B cell (primary cell): Measurements from ENCODE around the gene COG3. TPM values are rescaled to one million over a fixed set of nuclear protein-coding genes. Genes with fewer than 3 reads are reported as not detected.

Source experiments
- ATAC-seq: fragments of 200-7000 bp; cut with Tn5 transposase; one replicate; pipeline ENCODE4 v1.10.0; 2021; ENCODE audit warnings: low read depth, mild to moderate bottlenecking, moderate number of reproducible peaks, moderate library complexity
- CTCF ChIA-PET: fragments of 350-600 bp; sonication (Branson Sonifier 250); formaldehyde crosslinking; loops from one replicate; lab custom pipeline; 2021; ENCODE audit warnings: antibody characterized with exemption, inconsistent platforms; lab: Charles Lee
- POLR2A ChIA-PET: fragments of 350-600 bp; sonication (Branson Sonifier 250); formaldehyde crosslinking; loops from one replicate; lab custom pipeline; 2021; ENCODE audit warnings: antibody characterized with exemption; lab: Charles Lee
- DNase-seq: peaks from one replicate; pipeline ENCODE4 v3.0.0; 2013
- H2AFZ ChIP-seq: 2 replicates; pipeline ENCODE4 v1.6.1; 2012; ENCODE audit warnings: mild to moderate bottlenecking, low read depth, low read length; ENCODE audit not compliant: insufficient read depth, poor library complexity, severe bottlenecking
- H3K27ac ChIP-seq, 2 donors: 1 replicate in 1 of 2; 2 replicates in 1 of 2; pipeline ENCODE4 v1.5.1; 2012 to 2013; ENCODE audit warnings: low read length in 2 of 2, mild to moderate bottlenecking in 2 of 2, moderate library complexity in 1 of 2
- H3K27me3 ChIP-seq, 4 experiments: fragments of 200-600 bp in 1 of 4; sonication (generic) in 1 of 4; replicated peaks in 1 of 4; 1 replicate in 2 of 4; 2 replicates in 2 of 4; pipeline versions ENCODE4 v1.6.1 to v1.7.0; 2013 to 2016; ENCODE audit warnings: low read length in 3 of 4, mild to moderate bottlenecking in 2 of 4, mixed read lengths in 1 of 4, moderate library complexity in 1 of 4; ENCODE audit not compliant: insufficient read depth in 4 of 4, control insufficient read depth in 3 of 4; ENCODE audit errors: control extremely low read depth in 1 of 4
- H3K36me3 ChIP-seq, 2 experiments: replicated peaks in 1 of 2; 1 replicate in 1 of 2; 2 replicates in 1 of 2; pipeline versions ENCODE4 v1.6.1 to v1.7.1; 2013; ENCODE audit warnings: low read length in 1 of 2; ENCODE audit not compliant: insufficient read depth in 2 of 2, control insufficient read depth in 1 of 2; ENCODE audit errors: control extremely low read depth in 1 of 2, extremely low read depth in 1 of 2
- H3K4me1 ChIP-seq, 2 donors: fragments of 200-600 bp in 1 of 2; sonication (generic) in 1 of 2; 1 replicate in 1 of 2; 2 replicates in 1 of 2; pipeline versions ENCODE4 v1.5.1 to v1.6.1; 2013 to 2017; ENCODE audit warnings: low read length in 2 of 2; ENCODE audit not compliant: control insufficient read depth in 2 of 2, insufficient read depth in 2 of 2
- H3K4me2 ChIP-seq: replicated peaks from 2 replicates; pipeline ENCODE3; 2012; ENCODE audit warnings: mild to moderate bottlenecking, low read depth, low read length; ENCODE audit not compliant: poor library complexity, severe bottlenecking
- H3K4me3 ChIP-seq, 5 experiments: fragments of 200-600 bp in 1 of 5; sonication (generic) in 1 of 5; 1 replicate in 3 of 5; 2 replicates in 2 of 5; pipeline versions ENCODE4 v1.5.1 to v1.7.0; 2011 to 2016; ENCODE audit warnings: low read length in 4 of 5, mild to moderate bottlenecking in 4 of 5, low read depth in 2 of 5, control low read depth in 1 of 5, moderate library complexity in 1 of 5; ENCODE audit not compliant: insufficient read depth in 1 of 5; ENCODE audit errors: control extremely low read depth in 1 of 5, extremely low read depth in 1 of 5
- H3K79me2 ChIP-seq: fragments of 200-600 bp; sonication (generic); one replicate; pipeline ENCODE4 v1.6.0; 2016; ENCODE audit warnings: low read length; ENCODE audit not compliant: control insufficient read depth, insufficient read depth
- H3K9ac ChIP-seq: fragments of 200-600 bp; sonication (generic); 2 replicates; pipeline ENCODE4 v1.6.1; 2017; ENCODE audit warnings: mild to moderate bottlenecking, low read length, moderate library complexity
- H3K9me3 ChIP-seq, 3 donors: one replicate each; pipeline versions ENCODE4 v1.6.1 to v1.7.1; 2013; ENCODE audit warnings: low read length in 2 of 3; ENCODE audit not compliant: control insufficient read depth in 2 of 3, insufficient read depth in 1 of 3; ENCODE audit errors: control extremely low read depth in 1 of 3
- H4K20me1 ChIP-seq: 2 replicates; pipeline ENCODE4 v1.6.0; 2012; ENCODE audit warnings: mild to moderate bottlenecking, low read length; ENCODE audit not compliant: insufficient read depth, control insufficient read depth, poor library complexity, severe bottlenecking
- H3K27ac Mint-ChIP-seq: one replicate; pipeline ENCODE4 v1.8.0; 2021; ENCODE audit warnings: mixed read lengths
- H3K27me3 Mint-ChIP-seq: one replicate; pipeline ENCODE4 v1.8.0; 2021; ENCODE audit warnings: mixed read lengths
- H3K4me1 Mint-ChIP-seq: one replicate; pipeline ENCODE4 v1.8.0; 2021; ENCODE audit warnings: mixed read lengths
- H3K4me3 Mint-ChIP-seq: one replicate; pipeline ENCODE4 v1.8.0; 2021; ENCODE audit warnings: mixed read lengths
- H3K9me3 Mint-ChIP-seq: one replicate; pipeline ENCODE4 v1.8.0; 2022; ENCODE audit warnings: mixed read lengths; ENCODE audit not compliant: insufficient read depth
- CTCF ChIP-seq: fragments of 200-600 bp; IDR thresholded peaks from one replicate; pipeline ENCODE4 v1.8.0; 2022; ENCODE audit warnings: antibody characterized with exemption, mild to moderate bottlenecking
- EZH2 ChIP-seq: IDR thresholded peaks from 2 replicates; pipeline ENCODE4 v1.6.1; 2012; ENCODE audit warnings: borderline replicate concordance, low read depth, mild to moderate bottlenecking, moderate library complexity, low read length; ENCODE audit not compliant: insufficient read depth, poor library complexity, severe bottlenecking
- WGBS: methylation state at CpG from one replicate; pipeline ENCODE4 v1.1.5; 2013; ENCODE audit warnings: missing lambda C conversion rate; ENCODE audit not compliant: insufficient coverage; 5-methylcytosine and 5-hydroxymethylcytosine counted together
- intact Hi-C: fragments of 100-400 bp; cut with micrococcal nuclease; formaldehyde crosslinking; loops from one replicate; pipeline ENCODE4 v1.10.0; 2022
- polyA plus RNA-seq: library from polyadenylated mRNA; depleted of rRNA; stranded (reverse); fragments of >200 nt; gene quantifications from 2 replicates; pipeline ENCODE4 v1.2.3, GENCODE V29; 2012
- total RNA-seq, 2 donors: library from RNA; stranded (reverse); fragments of 120-200 nt in 1 of 2; gene quantifications; 1 replicate in 1 of 2; 2 replicates in 1 of 2; pipeline versions ENCODE4 v1.2.3 to v1.2.4, GENCODE V29; 2013 to 2022

Gene COG3
- total and polyA plus RNA-seq, 2 donors (not counting 1 experiment from before 2014, with no cell fraction given): 29.5 to 37.3 TPM

- ChIA-PET CTCF (no interaction called here), POLR2A (interaction anchor here (1.2 kb wide), 1 partner anchor 11 kb away, joined by 3 read pairs; no protein-coding TSS in a partner anchor)
- Histone ChIP-seq H3K9me3 (peaks cover 0 to 5% (median 0%) of the 10 kb centered on the region in 3 donors), H3K27ac (no peak overlapping the region), H3K36me3 (no peaks in the 10 kb centered on the region), H4K20me1 (no peaks in the 10 kb centered on the region), H3K4me3 (no peak overlapping the region), H3K79me2 (no peaks in the 10 kb centered on the region), H3K4me1 (no peaks in the 10 kb centered on the region), H3K9ac (no peak overlapping the region), H2AFZ (no peak overlapping the region), H3K4me2 (no peak overlapping the region), H3K27me3 (peaks cover 0 to under 1% (median 0%) of the 10 kb centered on the region in 4 experiments)
- WGBS: 60% methylated on average over 2 of the region's 4 CpGs
- DNase-seq (no peak), ATAC-seq (no peak)
- peaks cover 19% of the 10 kb centered on the region for H3K27me3 Mint-ChIP-seq
- intact Hi-C loops: no loop called here
- H3K27ac Mint-ChIP-seq: no peak overlapping the region
- no peak for TF ChIP-seq EZH2
- no peak for TF ChIP-seq CTCF
- H3K4me1 Mint-ChIP-seq: no peaks in the 10 kb centered on the region
- peaks cover under 1% of the 10 kb centered on the region for H3K9me3 Mint-ChIP-seq
- H3K4me3 Mint-ChIP-seq: no peak overlapping the region
Measured at GRCh38 chr13:45451282-45451681, 13.5 kb upstream of the COG3 start.

GRCh38 chr13:45454204-45454603 is 10.5 kb upstream of the COG3 start:
- no peak overlapping the region for H3K4me3 Mint-ChIP-seq
- H3K27me3 Mint-ChIP-seq: peaks cover 20% of the 10 kb centered on the region
- H3K27me3 ChIP-seq: no peaks in the 10 kb centered on the region
- CTCF ChIA-PET: no interaction called here
- H3K9me3 Mint-ChIP-seq: peaks cover 9% of the 10 kb centered on the region
- H3K27ac Mint-ChIP-seq: no peak overlapping the region
- POLR2A ChIA-PET: no interaction called here
- no peak overlapping the region for H3K27ac ChIP-seq
- H3K4me1 Mint-ChIP-seq: no peaks in the 10 kb centered on the region
- no peak overlapping the region for H3K4me3 ChIP-seq
- H3K9me3 ChIP-seq: peaks cover 0 to 10% (median 9%) of the 10 kb centered on the region in 3 donors
- ATAC-seq: no peak
- H3K9ac ChIP-seq: no peak overlapping the region
- H2AFZ ChIP-seq: no peak overlapping the region
- DNase-seq: no peak
- intact Hi-C loops: no loop called here
- H3K4me2 ChIP-seq: no peak overlapping the region
- no peaks in the 10 kb centered on the region for H3K36me3 ChIP-seq
- no peaks in the 10 kb centered on the region for H3K79me2 ChIP-seq
- no peaks in the 10 kb centered on the region for H4K20me1 ChIP-seq
- 86% methylated on average over 7 of the region's 7 CpGs for WGBS
- TF ChIP-seq CTCF (no peak), EZH2 (no peak)
- no peaks in the 10 kb centered on the region for H3K4me1 ChIP-seq
